Body of pancreas (tissue), 4 donors: Measurements from ENCODE around the gene RHBDD3. TPM values are rescaled to one million over a fixed set of nuclear protein-coding genes. Genes with fewer than 3 reads are reported as not detected.
A peak's percentile ranks its signal among the peaks of the same experiment; 100 is the strongest.

ENCODE experiments used
- ATAC-seq: fragments of 150-250 bp; one replicate; pipeline ENCODE4 v1.9.1; 2016
- DNase-seq, 4 donors: peaks; one replicate each; pipeline ENCODE4 v3.0.0-alpha.2; 2019
- H3K27ac ChIP-seq, 4 donors: fragments of 200-600 bp; sonication (generic); 1 replicate in 3 of 4; 2 replicates in 1 of 4; pipeline versions ENCODE4 v1.5.1 to v1.6.1; 2016 to 2019; ENCODE audit warnings: mild to moderate bottlenecking in 1 of 4, mixed read lengths in 1 of 4, moderate library complexity in 1 of 4
- H3K27me3 ChIP-seq, 2 donors: fragments of 200-600 bp; sonication (generic); one replicate each; pipeline ENCODE4 v1.6.0; 2016; ENCODE audit warnings: mild to moderate bottlenecking in 1 of 2
- H3K36me3 ChIP-seq, 2 donors: fragments of 200-600 bp; sonication (generic); replicated peaks in 1 of 2; 2 replicates each; pipeline ENCODE4 v1.5.1; 2016; ENCODE audit warnings: low read depth in 2 of 2; ENCODE audit not compliant: insufficient read depth in 1 of 2
- H3K4me1 ChIP-seq: fragments of 200-600 bp; sonication (generic); one replicate; pipeline ENCODE4 v1.6.0; 2016
- H3K4me3 ChIP-seq, 2 donors: fragments of 200-600 bp; sonication (generic); 1 replicate in 1 of 2; 2 replicates in 1 of 2; pipeline ENCODE4 v1.5.1; 2016 to 2019
- H3K9me3 ChIP-seq, 3 donors: fragments of 200-600 bp; sonication (generic); 1 replicate in 2 of 3; 2 replicates in 1 of 3; pipeline ENCODE4 v1.5.1; 2016
- CTCF ChIP-seq, 7 experiments: fragments of 450-650 bp in 4 of 7; fragments of 200-600 bp in 3 of 7; sonication (generic) in 3 of 7; IDR thresholded peaks; one replicate each; pipeline ENCODE4 v1.5.1; 2016 to 2019; ENCODE audit warnings: antibody characterized with exemption in 7 of 7
- POLR2A ChIP-seq, 3 donors: fragments of 450-650 bp; IDR thresholded peaks; one replicate each; pipeline ENCODE4 v1.6.1; 2016; ENCODE audit warnings: antibody characterized with exemption in 3 of 3, mild to moderate bottlenecking in 2 of 3
- WGBS, 2 donors: methylation state at CpG; one replicate each; pipeline ENCODE4 v1.1.5; 2017; 5-methylcytosine and 5-hydroxymethylcytosine counted together
- intact Hi-C: fragments of 100-400 bp; cut with DNase I; formaldehyde crosslinking; loops from one replicate; pipeline ENCODE4 v1.15.1; 2023
- total RNA-seq, 2 donors: library from RNA; depleted of rRNA; stranded (reverse); fragments of >200 nt; gene quantifications; one replicate each; pipeline ENCODE4 v1.1.0, GENCODE V29; 2016

The RHBDD3 gene
- total RNA-seq, 2 donors from 2014 or later, result 32.4 to 42.2 TPM

GRCh38 chr22:29218758-29219408, 48.9 kb downstream of the RHBDD3 start:
- no peak overlapping the region for H3K27ac ChIP-seq
- TF ChIP-seq CTCF (IDR thresholded peaks at IDR 0.05) (no peak), POLR2A (IDR thresholded peaks at IDR 0.05) (no peak)
- intact Hi-C loops, result no loop called here
- H3K4me1 ChIP-seq, result peaks cover 37% of the 10 kb centered on the region
- DNase-seq, result no peak
- no peak overlapping the region for H3K4me3 ChIP-seq
- no peaks in the 10 kb centered on the region for H3K36me3 ChIP-seq
- no peak for ATAC-seq
- WGBS, 2 donors, result 86 to 95% methylated on average over 6 to 11 of the region's 11 CpGs
- H3K9me3 ChIP-seq, result no peaks in the 10 kb centered on the region
- no peaks in the 10 kb centered on the region for H3K27me3 ChIP-seq

GRCh38 chr22:29217827-29218757, 49.7 kb downstream of the RHBDD3 start:
- H3K27ac ChIP-seq, result peak overlapping the region in 2 of 4 donors; percentile 74 to 77
- ATAC-seq (no peak), DNase-seq (no peak)
- TF ChIP-seq CTCF (IDR thresholded peaks at IDR 0.05) (no peak), POLR2A (IDR thresholded peaks at IDR 0.05) (no peak)
- 72 to 80% methylated on average over 11 to 13 of the region's 13 CpGs for WGBS, 2 donors
- peaks cover 37% of the 10 kb centered on the region for H3K4me1 ChIP-seq
- intact Hi-C loops, result no loop called here
- no peaks in the 10 kb centered on the region for H3K9me3 ChIP-seq
- no peaks in the 10 kb centered on the region for H3K36me3 ChIP-seq
- H3K27me3 ChIP-seq, result no peaks in the 10 kb centered on the region
- H3K4me3 ChIP-seq, result no peak overlapping the region

GRCh38 chr22:29216873-29217666, 50.7 kb downstream of the RHBDD3 start:
- DNase-seq (peak; percentile 73 to 92 (median 86)), ATAC-seq (peak; percentile 83)
- Histone ChIP-seq H3K4me1 (peaks cover 37% of the 10 kb centered on the region), H3K4me3 (no peak overlapping the region), H3K36me3 (no peaks in the 10 kb centered on the region), H3K27me3 (no peaks in the 10 kb centered on the region), H3K27ac (peak overlapping the region; percentile 48 to 77 (median 63)), H3K9me3 (no peaks in the 10 kb centered on the region)
- TF ChIP-seq POLR2A (IDR thresholded peaks at IDR 0.05) (peak in 2 of 3 donors; percentile 17 to 35), CTCF (IDR thresholded peaks at IDR 0.05) (no peak)
- intact Hi-C loops, result no loop called here
- 43 to 69% methylated on average over 5 to 14 of the region's 14 CpGs for WGBS, 2 donors

GRCh38 chr22:29216011-29216872, 51.5 kb downstream of the RHBDD3 start:
- TF ChIP-seq POLR2A (IDR thresholded peaks at IDR 0.05) (no peak), CTCF (IDR thresholded peaks at IDR 0.05) (no peak)
- DNase-seq, result no peak
- WGBS, 2 donors, result 80 to 83% methylated on average over 12 to 14 of the region's 14 CpGs

More at GRCh38 chr22:29216011-29216872, 51.5 kb downstream of the RHBDD3 start:
- intact Hi-C loops, result no loop called here
- no peaks in the 10 kb centered on the region for H3K9me3 ChIP-seq
- no peaks in the 10 kb centered on the region for H3K27me3 ChIP-seq
- H3K4me3 ChIP-seq, result no peak overlapping the region
- peaks cover 36% of the 10 kb centered on the region for H3K4me1 ChIP-seq
- ATAC-seq, result no peak
- peak overlapping the region; percentile 48 to 77 (median 63) for H3K27ac ChIP-seq
- no peaks in the 10 kb centered on the region for H3K36me3 ChIP-seq
